Skeletal muscle tissue (tissue), 4 donors: ENCODE data around the gene UNC119. TPM values are rescaled to one million over a fixed set of nuclear protein-coding genes. Genes with fewer than 3 reads are reported as not detected.
"Not testable (repeated sequence)": the region's sequence is repeated elsewhere in the genome, so short reads cannot be mapped to it uniquely, and the experiment has no call there.

Experiments used
- H3K27ac ChIP-seq: one replicate; pipeline ENCODE4 v1.7.0; 2013; ENCODE audit warnings: mild to moderate bottlenecking, low read depth, low read length, inconsistent platforms
- H3K27me3 ChIP-seq, 3 donors: one replicate each; pipeline ENCODE4 v1.7.0; 2013; ENCODE audit warnings: low read length in 3 of 3; ENCODE audit not compliant: control insufficient read depth in 3 of 3, insufficient read depth in 3 of 3
- H3K36me3 ChIP-seq, 3 donors: one replicate each; pipeline ENCODE4 v1.7.0; 2013; ENCODE audit warnings: low read length in 3 of 3; ENCODE audit not compliant: control insufficient read depth in 3 of 3, insufficient read depth in 3 of 3
- H3K4me1 ChIP-seq, 3 donors: one replicate each; pipeline ENCODE4 v1.7.0; 2013; ENCODE audit warnings: low read length in 3 of 3, mild to moderate bottlenecking in 3 of 3; ENCODE audit not compliant: control insufficient read depth in 3 of 3, insufficient read depth in 3 of 3
- H3K4me3 ChIP-seq, 3 donors: one replicate each; pipeline ENCODE4 v1.7.0; 2013; ENCODE audit warnings: low read length in 3 of 3
- H3K9ac ChIP-seq, 3 donors: one replicate each; pipeline ENCODE4 v1.7.0; 2013; ENCODE audit warnings: low read length in 3 of 3, mild to moderate bottlenecking in 3 of 3, moderate library complexity in 2 of 3, low read depth in 1 of 3
- H3K9me3 ChIP-seq, 3 donors: one replicate each; pipeline ENCODE4 v1.7.0; 2013; ENCODE audit warnings: low read length in 3 of 3; ENCODE audit not compliant: control insufficient read depth in 3 of 3
- total RNA-seq: library from RNA; depleted of rRNA; stranded (reverse); fragments of >200 nt; gene quantifications from one replicate; pipeline ENCODE4 v1.2.3, GENCODE V29; 2014
- donor health status: Osteomylitis.

UNC119 gene
- total RNA-seq, 1 donor from 2014 or later: 5.7 TPM

GRCh38 chr17:28580959-28581358 lies 28.5 kb upstream of the UNC119 start:
- Histone ChIP-seq H3K27ac (no peak overlapping the region), H3K9ac (no peak overlapping the region), H3K4me1 (peaks cover 6 to 10% (median 10%) of the 10 kb centered on the region in 3 donors), H3K9me3 (no peaks in the 10 kb centered on the region), H3K36me3 (peaks cover 7 to 10% (median 8%) of the 10 kb centered on the region in 3 donors), H3K4me3 (no peak overlapping the region), H3K27me3 (no peaks in the 10 kb centered on the region)

- H3K27me3 ChIP-seq: no peaks in the 10 kb centered on the region
- no peak overlapping the region for H3K4me3 ChIP-seq
- H3K9me3 ChIP-seq: no peaks in the 10 kb centered on the region
- no peak overlapping the region for H3K9ac ChIP-seq
- H3K4me1 ChIP-seq: peaks cover 10 to 11% (median 11%) of the 10 kb centered on the region in 3 donors
- no peak overlapping the region for H3K27ac ChIP-seq
- H3K36me3 ChIP-seq: peaks cover 0 to 5% (median 3%) of the 10 kb centered on the region in 3 donors
These were observed 27.1 kb upstream of the UNC119 start for GRCh38 chr17:28579526-28579925.

GRCh38 chr17:28578246-28579195 lies 26.1 kb upstream of the UNC119 start:
- Histone ChIP-seq H3K4me3 (no peak overlapping the region), H3K36me3 (peaks cover 0 to 3% (median 0%) of the 10 kb centered on the region in 3 donors), H3K27me3 (no peaks in the 10 kb centered on the region), H3K27ac (no peak overlapping the region), H3K9ac (no peak overlapping the region), H3K4me1 (peaks cover 10 to 11% (median 11%) of the 10 kb centered on the region in 3 donors), H3K9me3 (no peaks in the 10 kb centered on the region)

GRCh38 chr17:28577466-28577824 lies 25.0 kb upstream of the UNC119 start:
- H3K9ac ChIP-seq: no peak overlapping the region
- H3K36me3 ChIP-seq: no peaks in the 10 kb centered on the region
- no peaks in the 10 kb centered on the region for H3K27me3 ChIP-seq
- no peak overlapping the region for H3K27ac ChIP-seq
- peaks cover 11 to 16% (median 12%) of the 10 kb centered on the region in 3 donors for H3K4me1 ChIP-seq
- no peaks in the 10 kb centered on the region for H3K9me3 ChIP-seq
- H3K4me3 ChIP-seq: no peak overlapping the region

- H3K27me3 ChIP-seq: no peaks in the 10 kb centered on the region
- no peaks in the 10 kb centered on the region for H3K36me3 ChIP-seq
- H3K4me3 ChIP-seq: peak within 1 kb of the TSS; percentile 54 to 68 (median 54)
- no peak within 1 kb of the TSS for H3K27ac ChIP-seq
- peaks cover 16 to 21% (median 17%) of the 10 kb centered on the region in 3 donors for H3K4me1 ChIP-seq
- peak within 1 kb of the TSS in 1 of 3 donors; percentile 50 for H3K9ac ChIP-seq
- no peaks in the 10 kb centered on the region for H3K9me3 ChIP-seq
These were observed 24.5 kb upstream of the UNC119 start, which contains the start of gene ALDOC for GRCh38 chr17:28576758-28577465. TSS of gene ALDOC (minus strand) at chr17:28576895. CDS start at chr17:28575532, 1,363 bp downstream.

GRCh38 chr17:28576016-28576415 lies 23.6 kb upstream of the UNC119 start:
- not testable (repeated sequence) for H3K9ac ChIP-seq, H3K27me3 ChIP-seq, H3K27ac ChIP-seq, H3K36me3 ChIP-seq, H3K9me3 ChIP-seq, H3K4me3 ChIP-seq
- H3K4me1 ChIP-seq: peaks cover 18 to 21% (median 20%) of the 10 kb centered on the region in 3 donors

GRCh38 chr17:28575126-28575795 lies 22.8 kb upstream of the UNC119 start:
- H3K27me3 ChIP-seq: no peaks in the 10 kb centered on the region
- H3K36me3 ChIP-seq: no peaks in the 10 kb centered on the region
- no peak overlapping the region for H3K9ac ChIP-seq
- H3K9me3 ChIP-seq: no peaks in the 10 kb centered on the region
- H3K4me3 ChIP-seq: no peak overlapping the region
- no peak overlapping the region for H3K27ac ChIP-seq
- H3K4me1 ChIP-seq: peaks cover 23 to 26% (median 25%) of the 10 kb centered on the region in 3 donors

- H3K9ac ChIP-seq: no peak overlapping the region
- no peak overlapping the region for H3K27ac ChIP-seq
- no peaks in the 10 kb centered on the region for H3K9me3 ChIP-seq
- no peak overlapping the region for H3K4me3 ChIP-seq
- no peaks in the 10 kb centered on the region for H3K27me3 ChIP-seq
- H3K4me1 ChIP-seq: peaks cover 26 to 28% (median 26%) of the 10 kb centered on the region in 3 donors
- H3K36me3 ChIP-seq: no peaks in the 10 kb centered on the region
These were observed 22.1 kb upstream of the UNC119 start for GRCh38 chr17:28574526-28574925.

GRCh38 chr17:28573966-28574480 lies 21.6 kb upstream of the UNC119 start:
- H3K36me3 ChIP-seq: no peaks in the 10 kb centered on the region
- H3K27ac ChIP-seq: no peak overlapping the region
- no peak overlapping the region for H3K4me3 ChIP-seq
- H3K4me1 ChIP-seq: peaks cover 26 to 28% (median 26%) of the 10 kb centered on the region in 3 donors
- H3K27me3 ChIP-seq: no peaks in the 10 kb centered on the region
- H3K9me3 ChIP-seq: no peaks in the 10 kb centered on the region
- H3K9ac ChIP-seq: no peak overlapping the region
